GM23338 (cell line): Measurements from ENCODE around the gene KATNAL2. TPM values are rescaled to one million over a fixed set of nuclear protein-coding genes. Genes with fewer than 3 reads are reported as not detected.

Experiments used
- ATAC-seq: fragments of 200-7000 bp; cut with Tn5 transposase; 3 replicates; pipeline ENCODE4 v1.9.1; 2020
- DNase-seq: peaks from one replicate; pipeline ENCODE4 v3.0.0-alpha.2; 2015; ENCODE audit warnings: low spot score
- H2AFZ ChIP-seq: fragments of 200-600 bp; sonication (generic); 2 replicates; pipeline ENCODE4 v1.8.0; 2016; ENCODE audit warnings: antibody characterized with exemption, mild to moderate bottlenecking, moderate library complexity
- H3F3A ChIP-seq: fragments of 200-600 bp; sonication (generic); replicated peaks from 2 replicates; pipeline ENCODE4 v1.8.0; 2017; ENCODE audit warnings: antibody characterized with exemption, mixed run types, low read depth
- H3K27ac ChIP-seq: fragments of 200-600 bp; sonication (generic); 2 replicates; pipeline ENCODE4 v1.6.1; 2016; ENCODE audit warnings: low read depth
- H3K27me3 ChIP-seq: fragments of 200-600 bp; sonication (generic); 2 replicates; pipeline ENCODE4 v1.8.0; 2016; ENCODE audit warnings: mild to moderate bottlenecking, mixed run types, moderate library complexity; ENCODE audit not compliant: insufficient read depth
- H3K36me3 ChIP-seq: fragments of 200-600 bp; sonication (generic); 2 replicates; pipeline ENCODE4 v1.8.0; 2016; ENCODE audit warnings: mild to moderate bottlenecking; ENCODE audit not compliant: insufficient read depth
- H3K4me1 ChIP-seq: fragments of 200-600 bp; sonication (generic); 2 replicates; pipeline ENCODE4 v1.8.0; 2016; ENCODE audit warnings: mild to moderate bottlenecking, moderate library complexity; ENCODE audit not compliant: insufficient read depth
- H3K4me2 ChIP-seq: fragments of 200-600 bp; sonication (generic); 2 replicates; pipeline ENCODE4 v1.7.1; 2017; ENCODE audit warnings: mixed run types
- H3K4me3 ChIP-seq: fragments of 200-600 bp; sonication (generic); 2 replicates; pipeline ENCODE4 v1.6.1; 2016; ENCODE audit warnings: mixed run types
- H3K79me2 ChIP-seq: fragments of 200-600 bp; sonication (generic); replicated peaks from 2 replicates; pipeline ENCODE4 v1.8.0; 2017; ENCODE audit warnings: mild to moderate bottlenecking; ENCODE audit not compliant: insufficient read depth
- H3K9me2 ChIP-seq: fragments of 200-600 bp; sonication (generic); 2 replicates; pipeline ENCODE4 v1.8.0; 2017; ENCODE audit not compliant: insufficient read depth
- H4K20me1 ChIP-seq: fragments of 200-600 bp; sonication (generic); replicated peaks from 2 replicates; pipeline ENCODE4 v1.8.0; 2017; ENCODE audit warnings: mild to moderate bottlenecking; ENCODE audit not compliant: insufficient read depth
- H3K27ac Mint-ChIP-seq: 2 replicates; pipeline ENCODE4 v1.8.0; 2020; ENCODE audit warnings: inconsistent platforms, mild to moderate bottlenecking, moderate library complexity, mixed read lengths
- H3K27me3 Mint-ChIP-seq: 3 replicates; pipeline ENCODE4 v1.8.0; 2022; ENCODE audit warnings: low read depth, mild to moderate bottlenecking, moderate library complexity, mixed read lengths, inconsistent platforms; ENCODE audit not compliant: insufficient read depth, poor library complexity
- H3K36me3 Mint-ChIP-seq: 3 replicates; pipeline ENCODE4 v1.8.0; 2021; ENCODE audit warnings: low read depth, mild to moderate bottlenecking, inconsistent platforms, moderate library complexity, mixed read lengths
- H3K4me1 Mint-ChIP-seq: 3 replicates; pipeline ENCODE4 v1.8.0; 2020; ENCODE audit warnings: mild to moderate bottlenecking, inconsistent platforms, mixed read lengths
- H3K4me3 Mint-ChIP-seq: 3 replicates; pipeline ENCODE4 v1.8.0; 2021; ENCODE audit warnings: moderate library complexity, mild to moderate bottlenecking, inconsistent platforms, mixed read lengths
- H3K9me3 Mint-ChIP-seq: 3 replicates; pipeline ENCODE4 v1.8.0; 2020; ENCODE audit warnings: moderate library complexity, mild to moderate bottlenecking, inconsistent platforms, mixed read lengths
- CREB1 ChIP-seq: fragments of 250-450 bp; sonication (Bioruptor Pico); IDR thresholded peaks from 2 replicates; pipeline ENCODE4 v1.5.0; 2020; ENCODE audit warnings: low read depth, mild to moderate bottlenecking, moderate library complexity
- ETS1 ChIP-seq: IDR thresholded peaks from 2 replicates; pipeline ENCODE4 v1.6.1; 2016; ENCODE audit warnings: antibody characterized with exemption
- EZH2 ChIP-seq: fragments of 200-600 bp; sonication (generic); IDR thresholded peaks from one replicate; pipeline ENCODE4 v1.8.0; 2017; ENCODE audit warnings: antibody characterized with exemption, mild to moderate bottlenecking, low read depth; ENCODE audit not compliant: unreplicated experiment
- EZH2phosphoT487 ChIP-seq: fragments of 200-600 bp; sonication (generic); IDR thresholded peaks from one replicate; pipeline ENCODE4 v1.8.1; 2018; ENCODE audit warnings: antibody characterized with exemption; ENCODE audit not compliant: unreplicated experiment
- JUNB ChIP-seq: IDR thresholded peaks from one replicate; pipeline ENCODE4 v1.6.1; 2016; ENCODE audit warnings: antibody characterized with exemption; ENCODE audit not compliant: unreplicated experiment
- NANOG ChIP-seq: IDR thresholded peaks from 2 replicates; pipeline ENCODE4 v1.6.1; 2016; ENCODE audit warnings: antibody characterized with exemption, borderline replicate concordance
- POLR2AphosphoS5 ChIP-seq: IDR thresholded peaks from 2 replicates; pipeline ENCODE4 v1.6.1; 2016; ENCODE audit warnings: antibody characterized with exemption, low read depth
- STAT1 ChIP-seq: IDR thresholded peaks from one replicate; pipeline ENCODE4 v1.6.1; 2016; ENCODE audit warnings: antibody characterized with exemption; ENCODE audit not compliant: unreplicated experiment
- ZNF114 ChIP-seq: fragments of 250-450 bp; sonication (Bioruptor Pico); IDR thresholded peaks from 2 replicates; pipeline ENCODE4 v1.5.0; 2020; ENCODE audit warnings: mild to moderate bottlenecking, moderate library complexity
- ZNF331 ChIP-seq: fragments of 250-450 bp; sonication (Bioruptor Pico); IDR thresholded peaks from 2 replicates; pipeline ENCODE4 v1.5.0; 2020; ENCODE audit warnings: low read depth, mild to moderate bottlenecking, moderate library complexity
- polyA plus RNA-seq: library from polyadenylated mRNA; unstranded; fragments of >200 nt; fragmentation: Nextera tagmentation; extraction: Ambion mirVana; gene quantifications from 2 replicates; pipeline ENCODE4 v1.2.1, GENCODE V29; 2016
- total RNA-seq: library from RNA; depleted of rRNA; stranded (reverse); fragments of >200 nt; shearing (Covaris generic); gene quantifications from 2 replicates; pipeline ENCODE4 v1.2.3, GENCODE V29; 2014
- TF ChIP-seq, protein P1 (sequence below): IDR thresholded peaks from one replicate; pipeline ENCODE4 v1.6.1; 2018; ENCODE audit warnings: antibody characterized with exemption; ENCODE audit not compliant: unreplicated experiment
- TF ChIP-seq, protein P2 (sequence below), 2 experiments: fragments of 200-600 bp in 1 of 2; sonication (generic) in 1 of 2; conservative IDR thresholded peaks; 2 replicates each; pipeline versions ENCODE4 v1.5.1 to v1.6.1; 2016 to 2017; ENCODE audit warnings: antibody characterized with exemption in 2 of 2, low read depth in 2 of 2, mild to moderate bottlenecking in 2 of 2, moderate library complexity in 1 of 2
- TF ChIP-seq, protein P3 (sequence below): fragments of 250-450 bp; sonication (Bioruptor Pico); IDR thresholded peaks from 2 replicates; pipeline ENCODE4 v1.5.0; 2020; ENCODE audit warnings: mild to moderate bottlenecking, moderate library complexity

The KATNAL2 gene
- total and polyA plus RNA-seq, 2 experiments from 2014 or later = 11.8 TPM

DNA sequence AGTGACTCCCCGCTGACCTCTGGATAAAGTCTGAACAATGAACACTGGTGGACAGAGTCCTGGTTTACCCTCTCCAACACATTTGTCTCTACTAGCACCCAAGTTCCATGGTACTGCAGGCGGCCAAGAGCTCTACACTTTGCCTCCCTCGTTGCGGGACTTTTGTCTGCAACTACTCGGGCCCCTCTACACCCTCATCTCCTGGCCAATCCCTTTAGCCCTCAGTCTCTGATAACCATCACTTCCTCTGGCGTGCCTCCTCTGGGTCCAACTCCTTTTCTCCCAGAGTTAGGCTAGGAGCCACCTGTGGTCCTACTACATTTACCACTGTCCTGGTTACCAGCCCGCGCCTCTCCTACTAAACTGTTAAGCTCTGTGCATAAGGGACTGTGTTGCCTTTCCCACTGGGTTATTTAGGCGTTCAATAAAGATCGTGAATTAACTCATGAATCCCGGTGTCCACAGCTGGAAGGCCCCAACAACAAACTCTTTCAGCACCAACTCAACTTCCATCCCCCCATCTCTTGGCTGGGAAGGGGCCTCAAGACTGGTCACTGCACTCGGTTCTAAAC, 232.1 kb downstream of the KATNAL2 start:
- Histone ChIP-seq H3F3A (peaks cover 6% of the 10 kb centered on the region; the same call in 1 of the 2 replicates), H3K27ac (peak overlapping the region; percentile 92), H4K20me1 (0 out of 2 replicates have a peak, but pooled peaks cover 6% of the 10 kb centered on the region), H3K4me3 (peak overlapping the region; percentile 77), H3K9me2 (no peaks in the 10 kb centered on the region), H3K36me3 (no peaks in the 10 kb centered on the region), H3K4me2 (peak overlapping the region; percentile 92), H3K4me1 (peaks cover 7% of the 10 kb centered on the region), H2AFZ (peak overlapping the region; percentile 97), H3K79me2 (peaks cover 52% of the 10 kb centered on the region), H3K27me3 (no peaks in the 10 kb centered on the region)
- Mint-ChIP-seq H3K36me3 (0 out of 3 replicates have a peak, but pooled peaks cover 4% of the 10 kb centered on the region), H3K27ac (peak overlapping the region; percentile 91), H3K9me3 (peaks cover 2% of the 10 kb centered on the region; the same call in 1 of the 3 replicates), H3K4me1 (peaks cover 20% of the 10 kb centered on the region), H3K4me3 (peak overlapping the region; percentile 93), H3K27me3 (peaks cover 8% of the 10 kb centered on the region)
- TF ChIP-seq, protein P1, sequence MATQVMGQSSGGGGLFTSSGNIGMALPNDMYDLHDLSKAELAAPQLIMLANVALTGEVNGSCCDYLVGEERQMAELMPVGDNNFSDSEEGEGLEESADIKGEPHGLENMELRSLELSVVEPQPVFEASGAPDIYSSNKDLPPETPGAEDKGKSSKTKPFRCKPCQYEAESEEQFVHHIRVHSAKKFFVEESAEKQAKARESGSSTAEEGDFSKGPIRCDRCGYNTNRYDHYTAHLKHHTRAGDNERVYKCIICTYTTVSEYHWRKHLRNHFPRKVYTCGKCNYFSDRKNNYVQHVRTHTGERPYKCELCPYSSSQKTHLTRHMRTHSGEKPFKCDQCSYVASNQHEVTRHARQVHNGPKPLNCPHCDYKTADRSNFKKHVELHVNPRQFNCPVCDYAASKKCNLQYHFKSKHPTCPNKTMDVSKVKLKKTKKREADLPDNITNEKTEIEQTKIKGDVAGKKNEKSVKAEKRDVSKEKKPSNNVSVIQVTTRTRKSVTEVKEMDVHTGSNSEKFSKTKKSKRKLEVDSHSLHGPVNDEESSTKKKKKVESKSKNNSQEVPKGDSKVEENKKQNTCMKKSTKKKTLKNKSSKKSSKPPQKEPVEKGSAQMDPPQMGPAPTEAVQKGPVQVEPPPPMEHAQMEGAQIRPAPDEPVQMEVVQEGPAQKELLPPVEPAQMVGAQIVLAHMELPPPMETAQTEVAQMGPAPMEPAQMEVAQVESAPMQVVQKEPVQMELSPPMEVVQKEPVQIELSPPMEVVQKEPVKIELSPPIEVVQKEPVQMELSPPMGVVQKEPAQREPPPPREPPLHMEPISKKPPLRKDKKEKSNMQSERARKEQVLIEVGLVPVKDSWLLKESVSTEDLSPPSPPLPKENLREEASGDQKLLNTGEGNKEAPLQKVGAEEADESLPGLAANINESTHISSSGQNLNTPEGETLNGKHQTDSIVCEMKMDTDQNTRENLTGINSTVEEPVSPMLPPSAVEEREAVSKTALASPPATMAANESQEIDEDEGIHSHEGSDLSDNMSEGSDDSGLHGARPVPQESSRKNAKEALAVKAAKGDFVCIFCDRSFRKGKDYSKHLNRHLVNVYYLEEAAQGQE = no peak
- TF ChIP-seq, protein P2, sequence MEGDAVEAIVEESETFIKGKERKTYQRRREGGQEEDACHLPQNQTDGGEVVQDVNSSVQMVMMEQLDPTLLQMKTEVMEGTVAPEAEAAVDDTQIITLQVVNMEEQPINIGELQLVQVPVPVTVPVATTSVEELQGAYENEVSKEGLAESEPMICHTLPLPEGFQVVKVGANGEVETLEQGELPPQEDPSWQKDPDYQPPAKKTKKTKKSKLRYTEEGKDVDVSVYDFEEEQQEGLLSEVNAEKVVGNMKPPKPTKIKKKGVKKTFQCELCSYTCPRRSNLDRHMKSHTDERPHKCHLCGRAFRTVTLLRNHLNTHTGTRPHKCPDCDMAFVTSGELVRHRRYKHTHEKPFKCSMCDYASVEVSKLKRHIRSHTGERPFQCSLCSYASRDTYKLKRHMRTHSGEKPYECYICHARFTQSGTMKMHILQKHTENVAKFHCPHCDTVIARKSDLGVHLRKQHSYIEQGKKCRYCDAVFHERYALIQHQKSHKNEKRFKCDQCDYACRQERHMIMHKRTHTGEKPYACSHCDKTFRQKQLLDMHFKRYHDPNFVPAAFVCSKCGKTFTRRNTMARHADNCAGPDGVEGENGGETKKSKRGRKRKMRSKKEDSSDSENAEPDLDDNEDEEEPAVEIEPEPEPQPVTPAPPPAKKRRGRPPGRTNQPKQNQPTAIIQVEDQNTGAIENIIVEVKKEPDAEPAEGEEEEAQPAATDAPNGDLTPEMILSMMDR (conservative IDR thresholded peaks at IDR 0.05; ENCODE audit: low read depth in 2 of 2) = no peak
- no peak for TF ChIP-seq ETS1
- no peak for TF ChIP-seq NANOG
- TF ChIP-seq JUNB = no peak
- TF ChIP-seq ZNF114 (CRISPR knock-in tag) = no peak
- TF ChIP-seq EZH2phosphoT487 = no peak
- TF ChIP-seq STAT1 = no peak
- TF ChIP-seq, protein P3, sequence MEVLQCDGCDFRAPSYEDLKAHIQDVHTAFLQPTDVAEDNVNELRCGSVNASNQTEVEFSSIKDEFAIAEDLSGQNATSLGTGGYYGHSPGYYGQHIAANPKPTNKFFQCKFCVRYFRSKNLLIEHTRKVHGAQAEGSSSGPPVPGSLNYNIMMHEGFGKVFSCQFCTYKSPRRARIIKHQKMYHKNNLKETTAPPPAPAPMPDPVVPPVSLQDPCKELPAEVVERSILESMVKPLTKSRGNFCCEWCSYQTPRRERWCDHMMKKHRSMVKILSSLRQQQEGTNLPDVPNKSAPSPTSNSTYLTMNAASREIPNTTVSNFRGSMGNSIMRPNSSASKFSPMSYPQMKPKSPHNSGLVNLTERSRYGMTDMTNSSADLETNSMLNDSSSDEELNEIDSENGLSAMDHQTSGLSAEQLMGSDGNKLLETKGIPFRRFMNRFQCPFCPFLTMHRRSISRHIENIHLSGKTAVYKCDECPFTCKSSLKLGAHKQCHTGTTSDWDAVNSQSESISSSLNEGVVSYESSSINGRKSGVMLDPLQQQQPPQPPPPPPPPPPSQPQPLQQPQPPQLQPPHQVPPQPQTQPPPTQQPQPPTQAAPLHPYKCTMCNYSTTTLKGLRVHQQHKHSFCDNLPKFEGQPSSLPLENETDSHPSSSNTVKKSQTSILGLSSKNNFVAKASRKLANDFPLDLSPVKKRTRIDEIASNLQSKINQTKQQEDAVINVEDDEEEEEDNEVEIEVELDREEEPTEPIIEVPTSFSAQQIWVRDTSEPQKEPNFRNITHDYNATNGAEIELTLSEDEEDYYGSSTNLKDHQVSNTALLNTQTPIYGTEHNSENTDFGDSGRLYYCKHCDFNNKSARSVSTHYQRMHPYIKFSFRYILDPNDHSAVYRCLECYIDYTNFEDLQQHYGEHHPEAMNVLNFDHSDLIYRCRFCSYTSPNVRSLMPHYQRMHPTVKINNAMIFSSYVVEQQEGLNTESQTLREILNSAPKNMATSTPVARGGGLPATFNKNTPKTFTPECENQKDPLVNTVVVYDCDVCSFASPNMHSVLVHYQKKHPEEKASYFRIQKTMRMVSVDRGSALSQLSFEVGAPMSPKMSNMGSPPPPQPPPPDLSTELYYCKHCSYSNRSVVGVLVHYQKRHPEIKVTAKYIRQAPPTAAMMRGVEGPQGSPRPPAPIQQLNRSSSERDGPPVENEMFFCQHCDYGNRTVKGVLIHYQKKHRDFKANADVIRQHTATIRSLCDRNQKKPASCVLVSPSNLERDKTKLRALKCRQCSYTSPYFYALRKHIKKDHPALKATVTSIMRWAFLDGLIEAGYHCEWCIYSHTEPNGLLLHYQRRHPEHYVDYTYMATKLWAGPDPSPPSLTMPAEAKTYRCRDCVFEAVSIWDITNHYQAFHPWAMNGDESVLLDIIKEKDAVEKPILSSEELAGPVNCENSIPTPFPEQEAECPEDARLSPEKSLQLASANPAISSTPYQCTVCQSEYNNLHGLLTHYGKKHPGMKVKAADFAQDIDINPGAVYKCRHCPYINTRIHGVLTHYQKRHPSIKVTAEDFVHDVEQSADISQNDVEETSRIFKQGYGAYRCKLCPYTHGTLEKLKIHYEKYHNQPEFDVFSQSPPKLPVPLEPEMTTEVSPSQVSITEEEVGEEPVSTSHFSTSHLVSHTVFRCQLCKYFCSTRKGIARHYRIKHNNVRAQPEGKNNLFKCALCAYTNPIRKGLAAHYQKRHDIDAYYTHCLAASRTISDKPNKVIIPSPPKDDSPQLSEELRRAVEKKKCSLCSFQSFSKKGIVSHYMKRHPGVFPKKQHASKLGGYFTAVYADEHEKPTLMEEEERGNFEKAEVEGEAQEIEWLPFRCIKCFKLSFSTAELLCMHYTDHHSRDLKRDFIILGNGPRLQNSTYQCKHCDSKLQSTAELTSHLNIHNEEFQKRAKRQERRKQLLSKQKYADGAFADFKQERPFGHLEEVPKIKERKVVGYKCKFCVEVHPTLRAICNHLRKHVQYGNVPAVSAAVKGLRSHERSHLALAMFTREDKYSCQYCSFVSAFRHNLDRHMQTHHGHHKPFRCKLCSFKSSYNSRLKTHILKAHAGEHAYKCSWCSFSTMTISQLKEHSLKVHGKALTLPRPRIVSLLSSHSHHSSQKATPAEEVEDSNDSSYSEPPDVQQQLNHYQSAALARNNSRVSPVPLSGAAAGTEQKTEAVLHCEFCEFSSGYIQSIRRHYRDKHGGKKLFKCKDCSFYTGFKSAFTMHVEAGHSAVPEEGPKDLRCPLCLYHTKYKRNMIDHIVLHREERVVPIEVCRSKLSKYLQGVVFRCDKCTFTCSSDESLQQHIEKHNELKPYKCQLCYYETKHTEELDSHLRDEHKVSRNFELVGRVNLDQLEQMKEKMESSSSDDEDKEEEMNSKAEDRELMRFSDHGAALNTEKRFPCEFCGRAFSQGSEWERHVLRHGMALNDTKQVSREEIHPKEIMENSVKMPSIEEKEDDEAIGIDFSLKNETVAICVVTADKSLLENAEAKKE (CRISPR knock-in tag) = no peak
- TF ChIP-seq POLR2AphosphoS5 = no peak
- no peak for TF ChIP-seq ZNF331 (CRISPR knock-in tag)
- TF ChIP-seq CREB1 (CRISPR knock-in tag) = no peak
- TF ChIP-seq EZH2 = no peak
- ATAC-seq (peak; percentile 46), DNase-seq (peak; percentile 54)
